Activated CD8-positive, alpha-beta T cell treated with anti-CD3 and anti-CD28 coated beads for 36 hours (primary cell): Measurements from ENCODE around the gene CUL9. TPM values are rescaled to one million over a fixed set of nuclear protein-coding genes. Genes with fewer than 3 reads are reported as not detected.

Experiments used
- ATAC-seq: fragments of 200-7000 bp; cut with Tn5 transposase; one replicate; pipeline ENCODE4 v1.10.0; 2021; ENCODE audit warnings: mild to moderate bottlenecking, moderate library complexity
- CTCF ChIA-PET: fragments of 350-600 bp; sonication (Branson Sonifier 250); formaldehyde crosslinking; loops from one replicate; lab custom pipeline; 2021; ENCODE audit warnings: antibody characterized with exemption; lab: Charles Lee
- POLR2A ChIA-PET: fragments of 350-600 bp; sonication (Branson Sonifier 250); formaldehyde crosslinking; loops from one replicate; lab custom pipeline; 2021; ENCODE audit warnings: antibody characterized with exemption; lab: Charles Lee
- DNase-seq: peaks from one replicate; pipeline ENCODE4 v3.0.0-alpha.2; 2020
- H3K27ac Mint-ChIP-seq: one replicate; pipeline ENCODE4 v1.8.0; 2021; ENCODE audit warnings: mild to moderate bottlenecking, mixed read lengths
- H3K27me3 Mint-ChIP-seq: one replicate; pipeline ENCODE4 v1.8.0; 2021; ENCODE audit warnings: mixed read lengths
- H3K36me3 Mint-ChIP-seq: one replicate; pipeline ENCODE4 v1.8.0; 2021; ENCODE audit warnings: low read depth, mixed read lengths
- H3K4me1 Mint-ChIP-seq: one replicate; pipeline ENCODE4 v1.8.0; 2021; ENCODE audit warnings: low read depth, mixed read lengths
- H3K4me3 Mint-ChIP-seq: one replicate; pipeline ENCODE4 v1.8.0; 2021; ENCODE audit warnings: mild to moderate bottlenecking, moderate library complexity, mixed read lengths
- H3K9me3 Mint-ChIP-seq: one replicate; pipeline ENCODE4 v1.8.0; 2021; ENCODE audit warnings: mixed read lengths
- intact Hi-C: fragments of 100-400 bp; cut with micrococcal nuclease; formaldehyde crosslinking; loops from one replicate; pipeline ENCODE4 v1.10.0; 2022
- total RNA-seq, 2 experiments: library from RNA; stranded (reverse); gene quantifications; one replicate each; pipeline ENCODE4 v1.2.3, GENCODE V29; 2021
- TF ChIP-seq, protein P1 (sequence below): fragments of 200-600 bp; IDR thresholded peaks from one replicate; pipeline ENCODE4 v1.8.0; 2022; ENCODE audit warnings: antibody characterized with exemption, mild to moderate bottlenecking

The CUL9 gene
- total RNA-seq, 2 experiments from 2014 or later: 38.8 to 43.1 TPM

DNA sequence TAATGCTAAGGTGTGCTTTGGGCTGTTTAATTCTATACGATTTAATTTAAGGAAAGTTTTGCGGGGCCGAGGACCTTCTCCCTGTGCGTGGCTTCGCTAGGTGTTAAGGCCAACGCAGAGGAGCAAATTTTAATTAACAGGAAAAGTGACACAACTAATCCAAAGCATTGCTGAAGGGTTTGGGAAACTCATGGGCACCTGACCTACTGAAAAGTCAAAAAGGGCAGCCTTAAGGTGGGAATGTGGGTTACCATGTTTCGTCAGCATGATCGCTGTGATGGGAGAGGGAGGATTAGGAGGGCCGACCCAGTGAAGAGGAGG lies 415 bp upstream of the CUL9 start:
- peaks cover 35% of the 10 kb centered on the region for H3K36me3 Mint-ChIP-seq
- H3K27ac Mint-ChIP-seq: peak overlapping the region; percentile 87
- H3K4me1 Mint-ChIP-seq: peaks cover 44% of the 10 kb centered on the region
- H3K4me3 Mint-ChIP-seq: peak overlapping the region; percentile 90
- POLR2A ChIA-PET: interaction anchor here (1.2 to 2.1 kb wide), 2 partner anchors 9 to 43 kb away, joined by 8 to 12 read pairs; no protein-coding TSS in a partner anchor
- H3K27me3 Mint-ChIP-seq: no peaks in the 10 kb centered on the region
- no peaks in the 10 kb centered on the region for H3K9me3 Mint-ChIP-seq
- TF ChIP-seq, protein P1, sequence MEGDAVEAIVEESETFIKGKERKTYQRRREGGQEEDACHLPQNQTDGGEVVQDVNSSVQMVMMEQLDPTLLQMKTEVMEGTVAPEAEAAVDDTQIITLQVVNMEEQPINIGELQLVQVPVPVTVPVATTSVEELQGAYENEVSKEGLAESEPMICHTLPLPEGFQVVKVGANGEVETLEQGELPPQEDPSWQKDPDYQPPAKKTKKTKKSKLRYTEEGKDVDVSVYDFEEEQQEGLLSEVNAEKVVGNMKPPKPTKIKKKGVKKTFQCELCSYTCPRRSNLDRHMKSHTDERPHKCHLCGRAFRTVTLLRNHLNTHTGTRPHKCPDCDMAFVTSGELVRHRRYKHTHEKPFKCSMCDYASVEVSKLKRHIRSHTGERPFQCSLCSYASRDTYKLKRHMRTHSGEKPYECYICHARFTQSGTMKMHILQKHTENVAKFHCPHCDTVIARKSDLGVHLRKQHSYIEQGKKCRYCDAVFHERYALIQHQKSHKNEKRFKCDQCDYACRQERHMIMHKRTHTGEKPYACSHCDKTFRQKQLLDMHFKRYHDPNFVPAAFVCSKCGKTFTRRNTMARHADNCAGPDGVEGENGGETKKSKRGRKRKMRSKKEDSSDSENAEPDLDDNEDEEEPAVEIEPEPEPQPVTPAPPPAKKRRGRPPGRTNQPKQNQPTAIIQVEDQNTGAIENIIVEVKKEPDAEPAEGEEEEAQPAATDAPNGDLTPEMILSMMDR: no peak
- intact Hi-C loops: no loop called here
- DNase-seq (no peak), ATAC-seq (no peak)
- CTCF ChIA-PET: no interaction called here

- no peaks in the 10 kb centered on the region for H3K9me3 Mint-ChIP-seq
Observed at GRCh38 chr6:43183441-43183840, 1.4 kb downstream of the CUL9 start.

GRCh38 chr6:43184268-43184985 lies 2.4 kb downstream of the CUL9 start:
- Mint-ChIP-seq H3K9me3 (no peaks in the 10 kb centered on the region), H3K4me3 (peak overlapping the region; percentile 11), H3K27me3 (no peaks in the 10 kb centered on the region), H3K27ac (peak overlapping the region; percentile 17), H3K36me3 (peaks cover 23% of the 10 kb centered on the region), H3K4me1 (peaks cover 44% of the 10 kb centered on the region)
- ATAC-seq (no peak), DNase-seq (no peak)
- CTCF ChIA-PET: no interaction called here
- intact Hi-C loops: no loop called here
- TF ChIP-seq, protein P1: no peak
- POLR2A ChIA-PET: interaction anchor here (1.5 kb wide), 1 partner anchor 11 kb away, joined by 7 read pairs; no protein-coding TSS in a partner anchor

More at GRCh38 chr6:43183441-43183840, 1.4 kb downstream of the CUL9 start:
- CTCF ChIA-PET: no interaction called here
- H3K27me3 Mint-ChIP-seq: no peaks in the 10 kb centered on the region
- peaks cover 44% of the 10 kb centered on the region for H3K4me1 Mint-ChIP-seq
- no peak for DNase-seq
- peak overlapping the region; percentile 90 for H3K4me3 Mint-ChIP-seq
- no peak for ATAC-seq
- POLR2A ChIA-PET: interaction anchor here (2.1 kb wide), 1 partner anchor 41 kb away, joined by 12 read pairs; no protein-coding TSS in a partner anchor
- intact Hi-C loops: no loop called here
- peak overlapping the region; percentile 87 for H3K27ac Mint-ChIP-seq
- TF ChIP-seq, protein P1: no peak
- H3K36me3 Mint-ChIP-seq: peaks cover 28% of the 10 kb centered on the region

- ATAC-seq: peak; percentile 35
- POLR2A ChIA-PET: interaction anchor here (0.6 to 1.5 kb wide), 2 partner anchors 10 to 11 kb away, joined by 3 to 7 read pairs; no protein-coding TSS in a partner anchor
Observed at GRCh38 chr6:43185391-43185985, 3.5 kb downstream of the CUL9 start.

More at GRCh38 chr6:43185391-43185985, 3.5 kb downstream of the CUL9 start:
- no peaks in the 10 kb centered on the region for H3K9me3 Mint-ChIP-seq
- H3K4me1 Mint-ChIP-seq: peaks cover 49% of the 10 kb centered on the region
- DNase-seq: peak; percentile 31
- peaks cover 27% of the 10 kb centered on the region for H3K36me3 Mint-ChIP-seq
- H3K4me3 Mint-ChIP-seq: peak overlapping the region; percentile 16
- TF ChIP-seq, protein P1: no peak
- no peaks in the 10 kb centered on the region for H3K27me3 Mint-ChIP-seq
- peak overlapping the region; percentile 81 for H3K27ac Mint-ChIP-seq
- intact Hi-C loops: no loop called here
- CTCF ChIA-PET: interaction anchor here (0.6 to 1.6 kb wide), 5 partner anchors 9 to 270 kb away, joined by 3 to 7 read pairs (median 3); partner anchors contain the start of gene DLK2
